DND-41 (cell line): ENCODE results near the gene PTPRCAP.

Source experiments
- ATAC-seq: fragments of 200-7000 bp; cut with Tn5 transposase; 3 replicates; pipeline ENCODE4 v1.9.1; 2021; ENCODE audit warnings: low read depth; ENCODE audit not compliant: insufficient read depth
- DNase-seq: peaks from one replicate; pipeline ENCODE4 v3.0.0-alpha.2; 2020
- H2AFZ ChIP-seq: 2 replicates; pipeline ENCODE4 v1.6.0; 2012; ENCODE audit warnings: low read depth, low read length
- H3K27ac ChIP-seq: 2 replicates; pipeline ENCODE4 v1.5.1; 2012; ENCODE audit warnings: low read length, inconsistent platforms
- H3K27me3 ChIP-seq: fragments of 200-600 bp; sonication (generic); 2 replicates; pipeline ENCODE4 v1.6.0; 2012; ENCODE audit warnings: low read length, mild to moderate bottlenecking, inconsistent platforms; ENCODE audit not compliant: insufficient read depth, poor library complexity
- H3K36me3 ChIP-seq: 2 replicates; pipeline ENCODE4 v1.5.1; 2012; ENCODE audit warnings: low read length, inconsistent platforms; ENCODE audit not compliant: insufficient read depth
- H3K4me1 ChIP-seq: 2 replicates; pipeline ENCODE4 v1.5.1; 2012; ENCODE audit warnings: mild to moderate bottlenecking, low read length; ENCODE audit not compliant: insufficient read depth
- H3K4me2 ChIP-seq: 2 replicates; pipeline ENCODE4 v1.6.0; 2012; ENCODE audit warnings: mild to moderate bottlenecking, moderate library complexity, low read length, inconsistent platforms; ENCODE audit not compliant: insufficient read depth
- H3K4me3 ChIP-seq, 2 experiments: fragments of 200-600 bp in 1 of 2; shearing (Covaris generic) in 1 of 2; 2 replicates each; pipeline ENCODE4 v1.5.1; 2012 to 2016; ENCODE audit warnings: inconsistent platforms in 2 of 2, low read length in 2 of 2, mild to moderate bottlenecking in 2 of 2, low read depth in 1 of 2, moderate library complexity in 1 of 2
- H3K79me2 ChIP-seq: 2 replicates; pipeline ENCODE4 v1.6.0; 2012; ENCODE audit warnings: low read length, inconsistent platforms; ENCODE audit not compliant: insufficient read depth
- H3K9ac ChIP-seq: 2 replicates; pipeline ENCODE4 v1.6.0; 2012; ENCODE audit warnings: low read depth, mild to moderate bottlenecking, inconsistent platforms, low read length, moderate library complexity
- H3K9me3 ChIP-seq: 2 replicates; pipeline ENCODE4 v1.5.1; 2012; ENCODE audit warnings: low read length, moderate library complexity, mild to moderate bottlenecking, inconsistent platforms; ENCODE audit not compliant: insufficient read depth, severe bottlenecking
- H4K20me1 ChIP-seq: 2 replicates; pipeline ENCODE4 v1.6.0; 2012; ENCODE audit warnings: low read length; ENCODE audit not compliant: insufficient read depth
- CTCF ChIP-seq: IDR thresholded peaks from 2 replicates; pipeline ENCODE4 v1.5.1; 2012; ENCODE audit warnings: borderline replicate concordance, low read length, moderate library complexity, mild to moderate bottlenecking; ENCODE audit not compliant: poor library complexity, severe bottlenecking; ENCODE audit errors: extremely low read depth
- EZH2 ChIP-seq: IDR thresholded peaks from 3 replicates; pipeline ENCODE4 v1.6.1; 2012; ENCODE audit warnings: borderline replicate concordance, low read depth, mild to moderate bottlenecking, moderate library complexity, low read length, inconsistent platforms; ENCODE audit not compliant: severe bottlenecking

The PTPRCAP gene

GRCh38 chr11:67433536-67434394, 3.7 kb downstream of the PTPRCAP start:
- no peak overlapping the region for H2AFZ ChIP-seq
- peaks cover 83% of the 10 kb centered on the region for H3K36me3 ChIP-seq
- H3K4me1 ChIP-seq = peaks cover 85% of the 10 kb centered on the region
- no peak overlapping the region; the same call in 1 of the 2 replicates for H3K9ac ChIP-seq
- H4K20me1 ChIP-seq = peaks cover 61% of the 10 kb centered on the region
- TF ChIP-seq CTCF (no peak), EZH2 (no peak)
- no peak overlapping the region for H3K4me3 ChIP-seq
- H3K4me2 ChIP-seq = peak overlapping the region; percentile 99
- H3K27ac ChIP-seq = peak overlapping the region; percentile 41; the same call in 1 of the 2 replicates
- ATAC-seq (no peak), DNase-seq (no peak)
- H3K9me3 ChIP-seq = no peaks in the 10 kb centered on the region
- no peaks in the 10 kb centered on the region for H3K27me3 ChIP-seq
- H3K79me2 ChIP-seq = peaks cover 95% of the 10 kb centered on the region

GRCh38 chr11:67432655-67433349, 4.7 kb downstream of the PTPRCAP start:
- Histone ChIP-seq H3K4me1 (peaks cover 78% of the 10 kb centered on the region), H3K9me3 (no peaks in the 10 kb centered on the region), H3K9ac (no peak overlapping the region), H3K79me2 (peaks cover 90% of the 10 kb centered on the region), H3K4me2 (no peak overlapping the region), H3K27me3 (no peaks in the 10 kb centered on the region), H2AFZ (no peak overlapping the region), H3K27ac (peak overlapping the region; percentile 41), H4K20me1 (peaks cover 61% of the 10 kb centered on the region), H3K4me3 (no peak overlapping the region), H3K36me3 (peaks cover 77% of the 10 kb centered on the region)
- ATAC-seq (no peak), DNase-seq (no peak)
- TF ChIP-seq CTCF = no peak
- TF ChIP-seq EZH2 = no peak

GRCh38 chr11:67431346-67432249, 5.9 kb downstream of the PTPRCAP start:
- DNase-seq (no peak), ATAC-seq (no peak)
- Histone ChIP-seq H3K4me3 (no peak overlapping the region), H3K4me1 (peaks cover 80% of the 10 kb centered on the region), H3K79me2 (peaks cover 84% of the 10 kb centered on the region), H3K9ac (no peak overlapping the region), H3K4me2 (peak overlapping the region; percentile 18; the same call in 1 of the 2 replicates), H3K9me3 (no peaks in the 10 kb centered on the region), H3K27me3 (no peaks in the 10 kb centered on the region), H3K36me3 (peaks cover 67% of the 10 kb centered on the region), H2AFZ (no peak overlapping the region), H4K20me1 (peaks cover 58% of the 10 kb centered on the region), H3K27ac (peak overlapping the region; percentile 41; the same call in 1 of the 2 replicates)
- TF ChIP-seq EZH2 = no peak
- TF ChIP-seq CTCF = no peak
